Osteocyte (in vitro differentiated cells): ENCODE data around the gene MTF1. TPM values are rescaled to one million over a fixed set of nuclear protein-coding genes. Genes with fewer than 3 reads are reported as not detected.

ENCODE experiments used
- DNase-seq: peaks from one replicate; pipeline ENCODE4 v3.0.0; 2021; ENCODE audit warnings: mixed read lengths; ENCODE audit not compliant: unreplicated experiment; ENCODE audit errors: extremely low spot score
- H3K27ac Mint-ChIP-seq: one replicate; pipeline ENCODE4 v1.8.0; 2021; ENCODE audit warnings: mild to moderate bottlenecking, mixed read lengths; ENCODE audit not compliant: unreplicated experiment
- H3K27me3 Mint-ChIP-seq: one replicate; pipeline ENCODE4 v1.8.0; 2021; ENCODE audit warnings: mixed read lengths; ENCODE audit not compliant: unreplicated experiment
- H3K36me3 Mint-ChIP-seq: one replicate; pipeline ENCODE4 v1.8.0; 2021; ENCODE audit warnings: mixed read lengths; ENCODE audit not compliant: unreplicated experiment
- H3K4me1 Mint-ChIP-seq: one replicate; pipeline ENCODE4 v1.8.0; 2021; ENCODE audit warnings: mixed read lengths; ENCODE audit not compliant: unreplicated experiment
- H3K4me3 Mint-ChIP-seq: one replicate; pipeline ENCODE4 v1.8.0; 2021; ENCODE audit warnings: mild to moderate bottlenecking, moderate library complexity, mixed read lengths; ENCODE audit not compliant: unreplicated experiment
- H3K9me3 Mint-ChIP-seq: one replicate; pipeline ENCODE4 v1.8.0; 2021; ENCODE audit warnings: mixed read lengths; ENCODE audit not compliant: unreplicated experiment
- CTCF ChIP-seq: fragments of 200-600 bp; sonication (generic); IDR thresholded peaks from 2 replicates; pipeline ENCODE4 v1.5.0; 2021; ENCODE audit warnings: antibody characterized with exemption, mild to moderate bottlenecking, moderate library complexity
- total RNA-seq: library from RNA; stranded (reverse); gene quantifications from 2 replicates; pipeline ENCODE4 v1.2.1, GENCODE V29; 2021

Gene MTF1
- total RNA-seq, 1 donor from 2014 or later = 16.9 TPM

GRCh38 chr1:37807220-37807554 lies 52.2 kb downstream of the MTF1 start:
- TF ChIP-seq CTCF = no peak
- H3K9me3 Mint-ChIP-seq = no peaks in the 10 kb centered on the region
- peaks cover 32% of the 10 kb centered on the region for H3K4me1 Mint-ChIP-seq
- peaks cover 27% of the 10 kb centered on the region for H3K36me3 Mint-ChIP-seq
- H3K27me3 Mint-ChIP-seq = no peaks in the 10 kb centered on the region
- peak overlapping the region; percentile 75 for H3K27ac Mint-ChIP-seq
- H3K4me3 Mint-ChIP-seq = peak overlapping the region; percentile 77
- no peak for DNase-seq

GRCh38 chr1:37802439-37802838 lies 57.0 kb downstream of the MTF1 start:
- Mint-ChIP-seq H3K27me3 (no peaks in the 10 kb centered on the region), H3K36me3 (peaks cover 35% of the 10 kb centered on the region), H3K4me3 (no peak overlapping the region), H3K9me3 (no peaks in the 10 kb centered on the region), H3K27ac (no peak overlapping the region), H3K4me1 (peaks cover 9% of the 10 kb centered on the region)
- no peak for TF ChIP-seq CTCF
- DNase-seq = no peak

GRCh38 chr1:37797750-37798345 lies 61.5 kb downstream of the MTF1 start:
- H3K36me3 Mint-ChIP-seq = peaks cover 14% of the 10 kb centered on the region
- no peak overlapping the region for H3K27ac Mint-ChIP-seq

GRCh38 chr1:37795340-37796125 lies 63.9 kb downstream of the MTF1 start:
- Mint-ChIP-seq H3K27me3 (peaks cover 19% of the 10 kb centered on the region), H3K9me3 (no peaks in the 10 kb centered on the region), H3K4me3 (peak overlapping the region; percentile 68), H3K4me1 (peaks cover 9% of the 10 kb centered on the region), H3K36me3 (peaks cover 3% of the 10 kb centered on the region), H3K27ac (no peak overlapping the region)
- TF ChIP-seq CTCF = no peak
- DNase-seq = no peak

More at GRCh38 chr1:37797750-37798345, 61.5 kb downstream of the MTF1 start:
- no peak for TF ChIP-seq CTCF
- Mint-ChIP-seq H3K27me3 (peaks cover 3% of the 10 kb centered on the region), H3K9me3 (no peaks in the 10 kb centered on the region), H3K4me1 (peaks cover 9% of the 10 kb centered on the region), H3K4me3 (no peak overlapping the region)
- no peak for DNase-seq
